H9 (cell line): ENCODE results near the gene ANO9. TPM values are rescaled to one million over a fixed set of nuclear protein-coding genes. Genes with fewer than 3 reads are reported as not detected.

Source experiments
- DNase-seq: peaks from one replicate; pipeline ENCODE4 v3.0.0-alpha.2; 2017
- H2AFZ ChIP-seq: one replicate; pipeline ENCODE4 v1.6.1; 2013; ENCODE audit warnings: mild to moderate bottlenecking, low read length, control low read depth, moderate library complexity
- H2AK5ac ChIP-seq: 2 replicates; pipeline ENCODE4 v1.6.1; 2013; ENCODE audit warnings: low read length, control low read depth, mixed read lengths; ENCODE audit not compliant: insufficient read length
- H2BK120ac ChIP-seq: one replicate; pipeline ENCODE4 v1.6.1; 2013; ENCODE audit warnings: low read depth, mild to moderate bottlenecking, low read length, control low read depth, inconsistent platforms; ENCODE audit not compliant: poor library complexity, severe bottlenecking
- H2BK12ac ChIP-seq: 2 replicates; pipeline ENCODE4 v1.6.1; 2013; ENCODE audit warnings: low read length, control low read depth, mixed read lengths, low read depth; ENCODE audit not compliant: insufficient read length
- H2BK15ac ChIP-seq: 2 replicates; pipeline ENCODE4 v1.6.1; 2013; ENCODE audit warnings: low read depth, low read length, control low read depth
- H2BK20ac ChIP-seq: one replicate; pipeline ENCODE4 v1.6.1; 2013; ENCODE audit warnings: low read depth, mild to moderate bottlenecking, low read length, control low read depth, inconsistent platforms; ENCODE audit not compliant: poor library complexity, severe bottlenecking
- H2BK5ac ChIP-seq: 2 replicates; pipeline ENCODE4 v1.6.1; 2013; ENCODE audit warnings: low read length, control low read depth, mixed read lengths; ENCODE audit not compliant: insufficient read length
- H3K14ac ChIP-seq: 2 replicates; pipeline ENCODE4 v1.6.1; 2013; ENCODE audit warnings: low read length, control low read depth; ENCODE audit not compliant: insufficient read depth
- H3K18ac ChIP-seq: 2 replicates; pipeline ENCODE4 v1.6.1; 2013; ENCODE audit warnings: low read depth, mild to moderate bottlenecking, mixed read lengths, low read length, control low read depth; ENCODE audit not compliant: insufficient read length
- H3K23ac ChIP-seq: 2 replicates; pipeline ENCODE4 v1.6.1; 2013; ENCODE audit warnings: low read length, control low read depth, mixed read lengths, low read depth; ENCODE audit not compliant: insufficient read length
- H3K23me2 ChIP-seq: 2 replicates; pipeline ENCODE4 v1.6.1; 2013; ENCODE audit warnings: low read depth, mild to moderate bottlenecking, mixed read lengths, low read length, control low read depth; ENCODE audit not compliant: insufficient read length, poor library complexity, severe bottlenecking
- H3K27ac ChIP-seq: 2 replicates; pipeline ENCODE4 v1.5.1; 2013; ENCODE audit warnings: low read length, control low read depth, mixed read lengths, low read depth; ENCODE audit not compliant: insufficient read length
- H3K27me3 ChIP-seq: 2 replicates; pipeline ENCODE4 v1.6.1; 2013; ENCODE audit warnings: low read length, control low read depth, inconsistent platforms; ENCODE audit not compliant: insufficient read depth
- H3K4ac ChIP-seq: 2 replicates; pipeline ENCODE4 v1.6.1; 2013; ENCODE audit warnings: low read depth, mild to moderate bottlenecking, control low read depth, inconsistent platforms, low read length, moderate library complexity
- H3K4me1 ChIP-seq: 2 replicates; pipeline ENCODE4 v1.6.1; 2013; ENCODE audit warnings: low read length, control low read depth, inconsistent platforms; ENCODE audit not compliant: insufficient read depth
- H3K4me2 ChIP-seq: 2 replicates; pipeline ENCODE4 v1.6.1; 2013; ENCODE audit warnings: low read length, control low read depth, mixed read lengths; ENCODE audit not compliant: insufficient read length, insufficient read depth
- H3K56ac ChIP-seq: 2 replicates; pipeline ENCODE4 v1.6.1; 2013; ENCODE audit warnings: low read depth, mild to moderate bottlenecking, mixed read lengths, low read length, control low read depth; ENCODE audit not compliant: insufficient read length
- H3K79me1 ChIP-seq: 2 replicates; pipeline ENCODE4 v1.6.1; 2013; ENCODE audit warnings: low read depth, mild to moderate bottlenecking, moderate library complexity, low read length, control low read depth, inconsistent platforms; ENCODE audit not compliant: insufficient read depth, poor library complexity, severe bottlenecking
- H3K79me2 ChIP-seq: 2 replicates; pipeline ENCODE4 v1.6.1; 2013; ENCODE audit warnings: low read length, control low read depth, inconsistent platforms; ENCODE audit not compliant: insufficient read depth
- H3K9ac ChIP-seq: 2 replicates; pipeline ENCODE4 v1.6.1; 2013; ENCODE audit warnings: low read length, control low read depth, mixed read lengths; ENCODE audit not compliant: insufficient read length; ENCODE audit errors: extremely low read depth
- H3K9me3 ChIP-seq: one replicate; pipeline ENCODE4 v1.6.1; 2013; ENCODE audit warnings: low read depth, low read length, inconsistent platforms; ENCODE audit not compliant: control insufficient read depth
- H3T11ph ChIP-seq: one replicate; pipeline ENCODE4 v1.6.1; 2013; ENCODE audit warnings: mild to moderate bottlenecking, low read length, control low read depth, inconsistent platforms
- H4K20me1 ChIP-seq: one replicate; pipeline ENCODE4 v1.6.1; 2013; ENCODE audit not compliant: control insufficient read depth, insufficient read length, insufficient read depth
- H4K5ac ChIP-seq: 2 replicates; pipeline ENCODE4 v1.6.1; 2013; ENCODE audit warnings: low read depth, mild to moderate bottlenecking, mixed read lengths, low read length, control low read depth; ENCODE audit not compliant: insufficient read length
- H4K8ac ChIP-seq: replicated peaks from 2 replicates; pipeline ENCODE4 v1.6.1; 2013; ENCODE audit warnings: low read length, control low read depth, mixed read lengths, low read depth; ENCODE audit not compliant: insufficient read length
- H4K91ac ChIP-seq: 2 replicates; pipeline ENCODE4 v1.6.1; 2013; ENCODE audit warnings: low read depth, mild to moderate bottlenecking, moderate library complexity, mixed read lengths, low read length, control low read depth; ENCODE audit not compliant: insufficient read length
- H3K27ac Mint-ChIP-seq, 3 experiments: 2 replicates in 2 of 3; 3 replicates in 1 of 3; pipeline ENCODE4 v1.8.0; 2020 to 2021; ENCODE audit warnings: mixed read lengths in 3 of 3, mild to moderate bottlenecking in 1 of 3, moderate library complexity in 1 of 3
- H3K27me3 Mint-ChIP-seq: 2 replicates; pipeline ENCODE4 v1.8.0; 2021; ENCODE audit warnings: low read depth, mild to moderate bottlenecking, moderate library complexity, mixed read lengths
- H3K36me3 Mint-ChIP-seq, 3 experiments: 2 replicates in 2 of 3; 3 replicates in 1 of 3; pipeline ENCODE4 v1.8.0; 2020 to 2021; ENCODE audit warnings: low read depth in 3 of 3, mixed read lengths in 3 of 3; ENCODE audit not compliant: insufficient read depth in 1 of 3
- H3K4me1 Mint-ChIP-seq, 2 experiments: 2 replicates each; pipeline ENCODE4 v1.8.0; 2020; ENCODE audit warnings: mixed read lengths in 2 of 2
- H3K4me3 Mint-ChIP-seq, 2 experiments: 2 replicates in 1 of 2; 3 replicates in 1 of 2; pipeline ENCODE4 v1.8.0; 2020 to 2021; ENCODE audit warnings: mild to moderate bottlenecking in 2 of 2, mixed read lengths in 2 of 2, moderate library complexity in 1 of 2
- H3K9me3 Mint-ChIP-seq, 2 experiments: 2 replicates in 1 of 2; 3 replicates in 1 of 2; pipeline ENCODE4 v1.8.0; 2020; ENCODE audit warnings: mild to moderate bottlenecking in 2 of 2, mixed read lengths in 2 of 2, moderate library complexity in 1 of 2
- WGBS: extraction: QIAGEN DNeasy Blood & Tissue Kit; methylation state at CpG from one replicate; pipeline ENCODE4 v1.1.7; 2013; ENCODE audit warnings: missing lambda C conversion rate, low lambda C conversion rate, mixed read lengths; ENCODE audit not compliant: insufficient read length; ENCODE audit errors: extremely low coverage; 5-methylcytosine and 5-hydroxymethylcytosine counted together
- total RNA-seq: library from RNA; stranded (reverse); gene quantifications from 2 replicates; pipeline ENCODE4 v1.2.1, GENCODE V29; 2021
- TF ChIP-seq, protein P1 (sequence below): fragments of 200-600 bp; sonication (generic); conservative IDR thresholded peaks from 3 replicates; pipeline ENCODE4 v1.8.0; 2021; ENCODE audit warnings: antibody characterized with exemption, mild to moderate bottlenecking

The ANO9 gene
- total RNA-seq, 1 experiment from 2014 or later = 13.1 TPM

DNA sequence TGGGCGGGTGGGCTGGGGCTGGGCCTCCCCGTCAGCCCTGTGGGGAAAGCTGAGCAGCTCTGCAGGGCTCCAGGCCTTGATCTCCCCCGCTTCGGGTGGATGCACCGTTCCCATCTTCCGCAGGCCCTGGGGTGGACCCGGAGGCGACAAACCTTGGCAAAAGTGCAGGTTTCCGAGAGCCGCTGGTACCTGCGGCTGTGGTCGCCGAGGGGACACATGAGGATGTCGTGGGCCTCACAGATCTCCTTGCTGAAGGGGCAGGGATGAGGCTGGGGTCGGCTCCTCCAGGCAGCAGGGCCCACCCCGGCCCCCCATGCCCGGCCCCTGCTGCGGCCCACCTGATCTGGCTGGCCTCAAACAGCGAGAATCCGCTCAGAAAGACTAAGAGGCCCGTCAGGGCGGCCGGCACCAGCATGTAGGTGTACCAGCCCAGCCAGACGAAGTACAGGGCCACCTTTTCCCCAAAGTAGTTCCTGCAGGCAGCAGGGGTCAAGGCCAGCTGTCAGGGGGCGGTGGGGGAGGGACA, 11.8 kb downstream of the ANO9 start:
- H3K27me3 Mint-ChIP-seq = peaks cover 5% of the 10 kb centered on the region
- TF ChIP-seq, protein P1, sequence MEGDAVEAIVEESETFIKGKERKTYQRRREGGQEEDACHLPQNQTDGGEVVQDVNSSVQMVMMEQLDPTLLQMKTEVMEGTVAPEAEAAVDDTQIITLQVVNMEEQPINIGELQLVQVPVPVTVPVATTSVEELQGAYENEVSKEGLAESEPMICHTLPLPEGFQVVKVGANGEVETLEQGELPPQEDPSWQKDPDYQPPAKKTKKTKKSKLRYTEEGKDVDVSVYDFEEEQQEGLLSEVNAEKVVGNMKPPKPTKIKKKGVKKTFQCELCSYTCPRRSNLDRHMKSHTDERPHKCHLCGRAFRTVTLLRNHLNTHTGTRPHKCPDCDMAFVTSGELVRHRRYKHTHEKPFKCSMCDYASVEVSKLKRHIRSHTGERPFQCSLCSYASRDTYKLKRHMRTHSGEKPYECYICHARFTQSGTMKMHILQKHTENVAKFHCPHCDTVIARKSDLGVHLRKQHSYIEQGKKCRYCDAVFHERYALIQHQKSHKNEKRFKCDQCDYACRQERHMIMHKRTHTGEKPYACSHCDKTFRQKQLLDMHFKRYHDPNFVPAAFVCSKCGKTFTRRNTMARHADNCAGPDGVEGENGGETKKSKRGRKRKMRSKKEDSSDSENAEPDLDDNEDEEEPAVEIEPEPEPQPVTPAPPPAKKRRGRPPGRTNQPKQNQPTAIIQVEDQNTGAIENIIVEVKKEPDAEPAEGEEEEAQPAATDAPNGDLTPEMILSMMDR = no peak
- H3K27ac Mint-ChIP-seq = no peak overlapping the region
- Histone ChIP-seq H3K4me1 (no peaks in the 10 kb centered on the region), H3K27me3 (no peaks in the 10 kb centered on the region), H2BK15ac (no peak overlapping the region), H3K4ac (no peak overlapping the region), H3K23me2 (no peaks in the 10 kb centered on the region), H3K9me3 (no peaks in the 10 kb centered on the region), H3K4me2 (no peak overlapping the region), H2AK5ac (no peak overlapping the region), H4K5ac (no peak overlapping the region), H2AFZ (no peak overlapping the region), H4K91ac (no peak overlapping the region), H4K8ac (no peak overlapping the region), H3K23ac (no peak overlapping the region), H2BK120ac (no peak overlapping the region), H2BK20ac (no peak overlapping the region), H3K14ac (no peak overlapping the region), H3K79me1 (no peaks in the 10 kb centered on the region), H3K9ac (no peak overlapping the region), H3K79me2 (no peaks in the 10 kb centered on the region), H3K27ac (no peak overlapping the region), H2BK12ac (no peak overlapping the region), H2BK5ac (no peak overlapping the region), H3T11ph (no peak overlapping the region), H3K56ac (no peak overlapping the region), H4K20me1 (no peaks in the 10 kb centered on the region), H3K18ac (no peak overlapping the region)
- no peak for DNase-seq
- peaks cover 0 to 7% (median 4%) of the 10 kb centered on the region in 3 experiments; a peak in 3 of 7 replicates for H3K36me3 Mint-ChIP-seq
- no peaks in the 10 kb centered on the region; a peak in 2 of 5 replicates for H3K9me3 Mint-ChIP-seq
- peaks cover 0 to 3% of the 10 kb centered on the region in 2 experiments; a peak in 1 of 4 replicates for H3K4me1 Mint-ChIP-seq
- WGBS = no CpG with 5 or more reads among the region's 25 CpGs
- H3K4me3 Mint-ChIP-seq = no peak overlapping the region
